HEK293 (cell line): ENCODE measurements around the gene NFAT5.

Experiments used
- ZNF138 ChIP-seq: fragments of 450-650 bp; formaldehyde crosslinking; IDR thresholded peaks from 2 replicates; pipeline ENCODE4 v1.5.1; 2016; ENCODE audit warnings: missing biosample characterization, missing genetic modification characterization, borderline replicate concordance
- TF ChIP-seq, protein P1 (sequence below): fragments of 450-650 bp; formaldehyde crosslinking; IDR thresholded peaks from 2 replicates; pipeline ENCODE4 v1.5.1; 2016; ENCODE audit warnings: missing biosample characterization, missing genetic modification characterization
- TF ChIP-seq, protein P2 (sequence below): fragments of 450-650 bp; formaldehyde crosslinking; IDR thresholded peaks from 2 replicates; pipeline ENCODE4 v1.5.1; 2016; ENCODE audit warnings: missing biosample characterization, missing genetic modification characterization, low read depth

DNA sequence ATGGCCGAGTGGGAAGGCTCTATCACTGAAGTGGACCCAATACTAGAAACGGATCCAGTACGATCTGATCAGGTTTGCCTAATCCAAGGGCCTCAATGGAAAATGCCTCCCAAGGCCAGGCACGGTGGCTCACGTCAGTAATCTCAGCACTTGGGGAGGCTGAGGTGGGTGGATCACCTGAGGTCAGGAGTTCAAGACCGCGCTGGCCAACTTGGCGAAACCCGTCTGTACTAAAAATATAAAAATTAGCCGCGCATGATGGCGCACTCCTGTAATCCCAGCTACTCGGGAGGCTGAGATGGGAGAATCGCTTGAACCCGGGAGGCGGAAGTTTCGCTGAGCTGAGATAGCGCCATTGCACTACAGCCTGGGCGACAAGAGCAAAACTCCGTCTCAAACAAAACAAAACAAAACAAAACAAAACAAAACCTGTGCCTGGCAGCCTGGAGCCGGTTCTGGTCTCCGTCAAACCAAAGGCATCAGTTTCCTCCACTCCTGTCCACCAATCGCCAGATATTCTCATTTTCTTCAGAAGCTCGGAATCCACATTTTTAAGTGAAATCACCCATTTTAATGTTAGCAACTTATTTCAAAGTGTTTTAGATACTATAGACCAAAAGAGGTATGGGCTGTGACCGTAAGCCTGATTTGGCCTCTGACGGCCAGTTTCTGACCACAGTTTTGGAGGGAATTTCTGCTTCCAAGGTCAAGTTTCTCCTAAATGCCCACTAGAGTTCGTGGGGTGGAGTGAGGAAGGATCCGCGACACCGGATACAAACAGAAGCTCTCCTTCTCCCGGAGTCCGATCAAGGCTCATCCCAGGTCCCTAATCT, 159.9 kb downstream of the NFAT5 start:
- no peak for TF ChIP-seq ZNF138
- TF ChIP-seq, protein P1, sequence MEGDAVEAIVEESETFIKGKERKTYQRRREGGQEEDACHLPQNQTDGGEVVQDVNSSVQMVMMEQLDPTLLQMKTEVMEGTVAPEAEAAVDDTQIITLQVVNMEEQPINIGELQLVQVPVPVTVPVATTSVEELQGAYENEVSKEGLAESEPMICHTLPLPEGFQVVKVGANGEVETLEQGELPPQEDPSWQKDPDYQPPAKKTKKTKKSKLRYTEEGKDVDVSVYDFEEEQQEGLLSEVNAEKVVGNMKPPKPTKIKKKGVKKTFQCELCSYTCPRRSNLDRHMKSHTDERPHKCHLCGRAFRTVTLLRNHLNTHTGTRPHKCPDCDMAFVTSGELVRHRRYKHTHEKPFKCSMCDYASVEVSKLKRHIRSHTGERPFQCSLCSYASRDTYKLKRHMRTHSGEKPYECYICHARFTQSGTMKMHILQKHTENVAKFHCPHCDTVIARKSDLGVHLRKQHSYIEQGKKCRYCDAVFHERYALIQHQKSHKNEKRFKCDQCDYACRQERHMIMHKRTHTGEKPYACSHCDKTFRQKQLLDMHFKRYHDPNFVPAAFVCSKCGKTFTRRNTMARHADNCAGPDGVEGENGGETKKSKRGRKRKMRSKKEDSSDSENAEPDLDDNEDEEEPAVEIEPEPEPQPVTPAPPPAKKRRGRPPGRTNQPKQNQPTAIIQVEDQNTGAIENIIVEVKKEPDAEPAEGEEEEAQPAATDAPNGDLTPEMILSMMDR (tag by site-specific recombination) = no peak
- TF ChIP-seq, protein P2, sequence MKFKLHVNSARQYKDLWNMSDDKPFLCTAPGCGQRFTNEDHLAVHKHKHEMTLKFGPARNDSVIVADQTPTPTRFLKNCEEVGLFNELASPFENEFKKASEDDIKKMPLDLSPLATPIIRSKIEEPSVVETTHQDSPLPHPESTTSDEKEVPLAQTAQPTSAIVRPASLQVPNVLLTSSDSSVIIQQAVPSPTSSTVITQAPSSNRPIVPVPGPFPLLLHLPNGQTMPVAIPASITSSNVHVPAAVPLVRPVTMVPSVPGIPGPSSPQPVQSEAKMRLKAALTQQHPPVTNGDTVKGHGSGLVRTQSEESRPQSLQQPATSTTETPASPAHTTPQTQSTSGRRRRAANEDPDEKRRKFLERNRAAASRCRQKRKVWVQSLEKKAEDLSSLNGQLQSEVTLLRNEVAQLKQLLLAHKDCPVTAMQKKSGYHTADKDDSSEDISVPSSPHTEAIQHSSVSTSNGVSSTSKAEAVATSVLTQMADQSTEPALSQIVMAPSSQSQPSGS (tag by site-specific recombination) = no peak
